Liver (tissue), 9 donors: Measurements from ENCODE around the gene SRSF10. TPM values are rescaled to one million over a fixed set of nuclear protein-coding genes. Genes with fewer than 3 reads are reported as not detected.

ENCODE experiments used
- DNase-seq: peaks from one replicate; pipeline ENCODE4 v3.0.0-alpha.2; 2017; ENCODE audit warnings: low spot score
- H3K27ac ChIP-seq, 2 donors: one replicate each; pipeline ENCODE4 v1.7.0; 2013; ENCODE audit warnings: inconsistent platforms in 2 of 2, low read length in 2 of 2, control low read depth in 1 of 2, low read depth in 1 of 2, mild to moderate bottlenecking in 1 of 2
- H3K27me3 ChIP-seq, 4 donors: one replicate each; pipeline versions ENCODE4 v1.6.1 to v1.7.0; 2013; ENCODE audit warnings: low read length in 3 of 4, inconsistent platforms in 1 of 4, mild to moderate bottlenecking in 1 of 4, moderate library complexity in 1 of 4; ENCODE audit not compliant: control insufficient read depth in 4 of 4, insufficient read depth in 4 of 4
- H3K36me3 ChIP-seq, 4 donors: one replicate each; pipeline versions ENCODE4 v1.6.1 to v1.7.0; 2013; ENCODE audit warnings: low read length in 3 of 4, mild to moderate bottlenecking in 3 of 4, low read depth in 1 of 4, moderate library complexity in 1 of 4; ENCODE audit not compliant: control insufficient read depth in 4 of 4, insufficient read depth in 3 of 4
- H3K4me1 ChIP-seq, 4 donors: one replicate each; pipeline versions ENCODE4 v1.6.1 to v1.7.0; 2013; ENCODE audit warnings: low read length in 3 of 4, mild to moderate bottlenecking in 3 of 4, moderate library complexity in 1 of 4; ENCODE audit not compliant: control insufficient read depth in 4 of 4, insufficient read depth in 4 of 4
- H3K4me3 ChIP-seq, 3 donors: one replicate each; pipeline versions ENCODE4 v1.6.1 to v1.7.0; 2013; ENCODE audit warnings: low read length in 3 of 3, control low read depth in 1 of 3, low read depth in 1 of 3, mild to moderate bottlenecking in 1 of 3
- H3K9ac ChIP-seq, 2 donors: one replicate each; pipeline ENCODE4 v1.7.0; 2013; ENCODE audit warnings: low read length in 2 of 2, mild to moderate bottlenecking in 2 of 2, moderate library complexity in 2 of 2, control low read depth in 1 of 2, low read depth in 1 of 2
- H3K9me3 ChIP-seq, 4 donors: one replicate each; pipeline versions ENCODE4 v1.6.1 to v1.7.0; 2013; ENCODE audit warnings: low read length in 3 of 4; ENCODE audit not compliant: control insufficient read depth in 4 of 4
- CTCF ChIP-seq: fragments of 150-350 bp; IDR thresholded peaks from 2 replicates; pipeline ENCODE4 v1.5.1; 2017; ENCODE audit warnings: improper control_type of control experiment, low read depth, low read length; ENCODE audit not compliant: missing input control
- EGR1 ChIP-seq, 2 donors: IDR thresholded peaks; 2 replicates each; pipeline ENCODE4 v1.6.1; 2016 to 2018; ENCODE audit warnings: antibody characterized with exemption in 2 of 2, low read depth in 2 of 2
- FOXA2 ChIP-seq: IDR thresholded peaks from 2 replicates; pipeline ENCODE4 v1.6.1; 2016; ENCODE audit warnings: antibody characterized with exemption
- GABPA ChIP-seq, 2 donors: IDR thresholded peaks in 1 of 2; conservative IDR thresholded peaks in 1 of 2; 2 replicates each; pipeline ENCODE4 v1.6.1; 2016; ENCODE audit warnings: antibody characterized with exemption in 2 of 2, mild to moderate bottlenecking in 1 of 2, moderate library complexity in 1 of 2
- HNF4A ChIP-seq, 2 donors: conservative IDR thresholded peaks; 2 replicates each; pipeline ENCODE4 v1.6.1; 2016; ENCODE audit warnings: antibody characterized with exemption in 2 of 2, mild to moderate bottlenecking in 2 of 2
- JUND ChIP-seq, 2 donors: IDR thresholded peaks; 2 replicates each; pipeline ENCODE4 v1.6.1; 2016; ENCODE audit warnings: antibody characterized with exemption in 2 of 2
- MAX ChIP-seq: IDR thresholded peaks from 2 replicates; pipeline ENCODE4 v1.6.1; 2016; ENCODE audit warnings: antibody characterized with exemption
- NR2F2 ChIP-seq: IDR thresholded peaks from 2 replicates; pipeline ENCODE4 v1.6.1; 2016; ENCODE audit warnings: antibody characterized with exemption
- RAD21 ChIP-seq, 2 donors: IDR thresholded peaks; 2 replicates each; pipeline ENCODE4 v1.6.1; 2016; ENCODE audit warnings: antibody characterized with exemption in 2 of 2, mild to moderate bottlenecking in 2 of 2
- REST ChIP-seq: IDR thresholded peaks from 2 replicates; pipeline ENCODE4 v1.6.1; 2016; ENCODE audit warnings: antibody characterized with exemption, mild to moderate bottlenecking
- RXRA ChIP-seq, 2 donors: IDR thresholded peaks; 2 replicates each; pipeline ENCODE4 v1.6.1; 2017 to 2018; ENCODE audit warnings: antibody characterized with exemption in 2 of 2, mild to moderate bottlenecking in 1 of 2
- SP1 ChIP-seq: IDR thresholded peaks from 2 replicates; pipeline ENCODE4 v1.6.1; 2018; ENCODE audit warnings: antibody characterized with exemption, mild to moderate bottlenecking
- TAF1 ChIP-seq: conservative IDR thresholded peaks from 2 replicates; pipeline ENCODE4 v1.6.1; 2016; ENCODE audit warnings: antibody characterized with exemption, mild to moderate bottlenecking
- YY1 ChIP-seq: IDR thresholded peaks from 2 replicates; pipeline ENCODE4 v1.6.1; 2016; ENCODE audit warnings: antibody characterized with exemption, mild to moderate bottlenecking
- WGBS: extraction: QIAGEN DNeasy Blood & Tissue Kit; methylation state at CpG from one replicate; pipeline ENCODE4 v1.1.7; 2013; 5-methylcytosine and 5-hydroxymethylcytosine counted together
- polyA plus RNA-seq, 2 donors: library from polyadenylated mRNA; stranded (reverse) in 1 of 2; unstranded in 1 of 2; fragments of 200-250 nt in 1 of 2; fragments of >200 nt in 1 of 2; fragmentation: Nextera tagmentation in 1 of 2; extraction: Ambion mirVana in 1 of 2; gene quantifications; one replicate each; pipeline versions ENCODE4 v1.2.1 to v1.2.3, GENCODE V29; 2013 to 2015
- total RNA-seq, 2 donors: library from RNA; depleted of rRNA; stranded (reverse); fragments of >200 nt; gene quantifications; one replicate each; pipeline ENCODE4 v1.2.3, GENCODE V29; 2014
- TF ChIP-seq, protein P1 (sequence below): IDR thresholded peaks from 2 replicates; pipeline ENCODE4 v1.6.1; 2016; ENCODE audit warnings: antibody characterized with exemption
- TF ChIP-seq, protein P2 (sequence below): IDR thresholded peaks from 2 replicates; pipeline ENCODE4 v1.6.1; 2016; ENCODE audit warnings: antibody characterized with exemption
- donor health status: healthy.
- donor health status: healthy.
- donor health status: healthy.
- donor health status: healthy.
- donor health status: healthy.

SRSF10 gene
- total and polyA plus RNA-seq, 4 donors, result 29.9 to 77.5 (median 63.8) TPM

DNA sequence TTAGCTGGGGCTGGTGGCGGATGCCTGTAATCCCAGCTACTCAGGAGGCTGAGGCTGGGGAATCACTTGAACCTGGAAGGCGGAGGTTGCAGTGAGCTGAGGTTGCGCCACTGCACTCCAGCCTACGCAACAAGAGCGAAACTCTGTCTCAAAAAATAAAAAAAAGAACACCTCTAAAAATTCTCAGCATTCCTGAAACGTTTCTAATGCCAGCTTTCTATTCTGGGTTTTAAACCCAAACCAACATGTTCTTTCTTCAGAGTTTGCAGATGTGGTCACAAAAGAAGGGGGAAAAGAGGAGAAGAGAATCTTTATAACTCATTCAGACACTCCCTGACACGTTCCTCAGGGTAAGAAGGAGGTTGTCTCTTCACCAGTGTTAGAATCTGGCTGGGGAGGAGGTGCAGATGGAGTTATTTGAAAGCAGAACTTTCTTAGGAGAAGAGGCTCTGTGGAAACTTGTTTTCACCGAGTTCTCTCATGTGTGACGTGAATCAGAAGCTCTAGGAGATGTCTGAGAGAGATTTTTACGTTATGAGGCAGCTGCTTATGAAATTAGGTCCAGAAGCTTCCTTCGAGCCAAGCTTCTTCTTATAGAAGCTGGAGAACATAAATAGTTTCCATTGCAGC, 49.2 kb downstream of the SRSF10 start:
- Histone ChIP-seq H3K27ac (no peak overlapping the region), H3K4me3 (no peak overlapping the region), H3K36me3 (no peaks in the 10 kb centered on the region), H3K9me3 (no peaks in the 10 kb centered on the region), H3K27me3 (no peaks in the 10 kb centered on the region), H3K4me1 (no peaks in the 10 kb centered on the region), H3K9ac (no peak overlapping the region)
- TF ChIP-seq FOXA2 (no peak), HNF4A (conservative IDR thresholded peaks at IDR 0.05) (no peak), YY1 (no peak), SP1 (no peak), EGR1 (IDR thresholded peaks at IDR 0.05; ENCODE audit: low read depth in 2 of 2) (no peak), JUND (IDR thresholded peaks at IDR 0.05) (no peak), NR2F2 (no peak)
- TF ChIP-seq, protein P1, sequence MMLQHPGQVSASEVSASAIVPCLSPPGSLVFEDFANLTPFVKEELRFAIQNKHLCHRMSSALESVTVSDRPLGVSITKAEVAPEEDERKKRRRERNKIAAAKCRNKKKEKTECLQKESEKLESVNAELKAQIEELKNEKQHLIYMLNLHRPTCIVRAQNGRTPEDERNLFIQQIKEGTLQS, result no peak
- DNase-seq, result no peak
- 73% methylated on average over 11 of the region's 11 CpGs for WGBS

DNA sequence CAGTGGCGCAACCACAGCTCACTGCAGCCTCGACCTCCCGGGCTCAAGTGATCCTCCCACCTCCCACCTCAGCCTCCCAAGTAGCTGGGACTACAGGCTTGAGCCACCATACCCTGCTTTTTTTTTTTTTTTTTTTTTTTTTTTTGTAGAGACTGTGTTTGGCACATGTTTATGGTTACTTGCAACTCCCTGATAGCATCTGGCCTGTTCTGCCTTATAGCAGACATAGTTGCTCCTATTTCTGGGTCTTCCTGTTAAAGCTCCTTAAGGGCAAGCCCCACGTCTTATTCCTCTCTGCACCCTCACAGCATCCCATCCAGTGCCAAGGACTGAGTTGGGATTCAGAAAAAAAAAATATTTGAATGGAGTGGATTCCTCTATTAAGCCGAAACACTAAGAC, 49.9 kb downstream of the SRSF10 start:
- H3K4me1 ChIP-seq, result no peaks in the 10 kb centered on the region
- WGBS, result 83% methylated on average over 5 of the region's 5 CpGs

More for the DNA sequence above, 49.9 kb downstream of the SRSF10 start:
- Histone ChIP-seq H3K27me3 (no peaks in the 10 kb centered on the region), H3K27ac (no peak overlapping the region), H3K4me3 (no peak overlapping the region), H3K9ac (no peak overlapping the region), H3K36me3 (no peaks in the 10 kb centered on the region), H3K9me3 (no peaks in the 10 kb centered on the region)
- DNase-seq, result no peak
- TF ChIP-seq TAF1 (no peak), CTCF (no peak), GABPA (IDR thresholded peaks at IDR 0.05 in 1 of 2, conservative IDR thresholded peaks at IDR 0.05 in 1 of 2) (no peak), RXRA (IDR thresholded peaks at IDR 0.05) (no peak), EGR1 (IDR thresholded peaks at IDR 0.05; ENCODE audit: low read depth in 2 of 2) (no peak), JUND (IDR thresholded peaks at IDR 0.05) (no peak), YY1 (no peak), MAX (no peak), RAD21 (IDR thresholded peaks at IDR 0.05) (no peak), REST (no peak), HNF4A (conservative IDR thresholded peaks at IDR 0.05) (no peak)
- TF ChIP-seq, protein P1, result no peak
- TF ChIP-seq, protein P2, sequence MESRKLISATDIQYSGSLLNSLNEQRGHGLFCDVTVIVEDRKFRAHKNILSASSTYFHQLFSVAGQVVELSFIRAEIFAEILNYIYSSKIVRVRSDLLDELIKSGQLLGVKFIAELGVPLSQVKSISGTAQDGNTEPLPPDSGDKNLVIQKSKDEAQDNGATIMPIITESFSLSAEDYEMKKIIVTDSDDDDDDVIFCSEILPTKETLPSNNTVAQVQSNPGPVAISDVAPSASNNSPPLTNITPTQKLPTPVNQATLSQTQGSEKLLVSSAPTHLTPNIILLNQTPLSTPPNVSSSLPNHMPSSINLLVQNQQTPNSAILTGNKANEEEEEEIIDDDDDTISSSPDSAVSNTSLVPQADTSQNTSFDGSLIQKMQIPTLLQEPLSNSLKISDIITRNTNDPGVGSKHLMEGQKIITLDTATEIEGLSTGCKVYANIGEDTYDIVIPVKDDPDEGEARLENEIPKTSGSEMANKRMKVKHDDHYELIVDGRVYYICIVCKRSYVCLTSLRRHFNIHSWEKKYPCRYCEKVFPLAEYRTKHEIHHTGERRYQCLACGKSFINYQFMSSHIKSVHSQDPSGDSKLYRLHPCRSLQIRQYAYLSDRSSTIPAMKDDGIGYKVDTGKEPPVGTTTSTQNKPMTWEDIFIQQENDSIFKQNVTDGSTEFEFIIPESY, result no peak
